WERI-Rb-1 (cell line): Measurements from ENCODE around the gene LSS.

ENCODE experiments used
- DNase-seq: peaks from one replicate; pipeline ENCODE4 v3.0.0-alpha.2; 2020
- H3K27ac ChIP-seq: fragments of 250-450 bp; sonication (Bioruptor Pico); 2 replicates; pipeline ENCODE4 v1.5.1; 2020; ENCODE audit warnings: mild to moderate bottlenecking, moderate library complexity
- H3K27me3 ChIP-seq: fragments of 250-450 bp; sonication (Bioruptor Pico); 2 replicates; pipeline ENCODE4 v1.5.1; 2021; ENCODE audit warnings: mild to moderate bottlenecking, low read depth, moderate library complexity; ENCODE audit not compliant: insufficient read depth, severe bottlenecking
- H3K36me3 ChIP-seq: fragments of 250-450 bp; sonication (Bioruptor Pico); 2 replicates; pipeline ENCODE4 v1.5.1; 2020; ENCODE audit warnings: mild to moderate bottlenecking, moderate library complexity
- H3K4me3 ChIP-seq: 2 replicates; pipeline ENCODE4 v1.5.1; 2011; ENCODE audit warnings: low read depth, mild to moderate bottlenecking, control low read depth, low read length
- H3K9me3 ChIP-seq: fragments of 250-450 bp; sonication (Bioruptor Pico); 2 replicates; pipeline ENCODE4 v1.5.1; 2021; ENCODE audit warnings: mild to moderate bottlenecking, moderate library complexity; ENCODE audit not compliant: severe bottlenecking
- TF ChIP-seq, protein P1 (sequence below): IDR thresholded peaks from 2 replicates; pipeline ENCODE4 v1.5.1; 2011; ENCODE audit warnings: low read depth, mild to moderate bottlenecking, control low read depth, inconsistent platforms, low read length

Gene LSS

DNA sequence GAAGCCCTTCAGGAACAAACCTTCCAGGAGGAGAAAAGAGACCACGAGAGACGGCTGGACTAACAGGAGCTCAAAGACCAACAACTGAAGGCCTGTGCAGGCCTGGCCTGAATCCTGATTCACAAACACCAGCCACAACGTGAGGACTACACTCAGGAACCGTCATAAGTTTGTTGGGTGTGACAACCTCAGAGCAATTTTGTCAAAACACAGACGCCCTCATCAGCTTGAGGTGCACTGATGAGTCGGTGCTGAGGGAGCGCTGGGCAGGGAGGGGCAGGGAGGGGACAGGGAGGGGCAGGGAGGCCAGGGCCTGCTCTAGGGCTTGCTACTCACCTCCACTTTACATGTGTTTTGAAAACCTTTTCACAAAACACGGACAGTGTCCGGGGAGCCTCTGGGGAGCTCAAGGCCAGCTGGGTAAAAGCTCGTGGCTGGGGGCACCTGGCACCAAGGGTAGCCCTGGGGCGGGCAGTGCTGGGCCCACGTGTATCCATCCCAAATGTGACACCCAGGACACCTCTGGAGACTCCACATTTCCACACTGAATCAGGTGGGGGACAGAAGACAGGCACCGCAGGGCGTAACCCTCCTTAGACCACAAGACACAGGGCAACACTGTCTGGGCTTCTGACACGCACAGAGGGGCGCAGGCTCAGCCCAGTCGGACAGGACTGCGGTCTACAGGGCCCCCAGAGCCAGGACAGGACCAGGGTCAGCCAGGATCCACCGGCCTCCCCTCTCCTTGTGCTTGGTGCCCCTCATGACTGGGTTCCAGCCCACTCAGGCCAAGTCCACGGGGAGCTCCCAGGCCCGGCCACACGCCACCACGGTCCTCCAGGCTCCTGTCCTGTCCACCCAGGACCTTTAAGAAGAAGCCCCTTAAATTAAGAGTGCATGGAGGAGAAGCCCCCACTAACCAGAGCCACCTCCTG is 16.5 kb downstream of the LSS start:
- Histone ChIP-seq H3K27ac (no peak overlapping the region), H3K4me3 (no peak overlapping the region), H3K36me3 (peaks cover 54% of the 10 kb centered on the region), H3K27me3 (no peaks in the 10 kb centered on the region), H3K9me3 (no peaks in the 10 kb centered on the region)
- DNase-seq: no peak
- TF ChIP-seq, protein P1, sequence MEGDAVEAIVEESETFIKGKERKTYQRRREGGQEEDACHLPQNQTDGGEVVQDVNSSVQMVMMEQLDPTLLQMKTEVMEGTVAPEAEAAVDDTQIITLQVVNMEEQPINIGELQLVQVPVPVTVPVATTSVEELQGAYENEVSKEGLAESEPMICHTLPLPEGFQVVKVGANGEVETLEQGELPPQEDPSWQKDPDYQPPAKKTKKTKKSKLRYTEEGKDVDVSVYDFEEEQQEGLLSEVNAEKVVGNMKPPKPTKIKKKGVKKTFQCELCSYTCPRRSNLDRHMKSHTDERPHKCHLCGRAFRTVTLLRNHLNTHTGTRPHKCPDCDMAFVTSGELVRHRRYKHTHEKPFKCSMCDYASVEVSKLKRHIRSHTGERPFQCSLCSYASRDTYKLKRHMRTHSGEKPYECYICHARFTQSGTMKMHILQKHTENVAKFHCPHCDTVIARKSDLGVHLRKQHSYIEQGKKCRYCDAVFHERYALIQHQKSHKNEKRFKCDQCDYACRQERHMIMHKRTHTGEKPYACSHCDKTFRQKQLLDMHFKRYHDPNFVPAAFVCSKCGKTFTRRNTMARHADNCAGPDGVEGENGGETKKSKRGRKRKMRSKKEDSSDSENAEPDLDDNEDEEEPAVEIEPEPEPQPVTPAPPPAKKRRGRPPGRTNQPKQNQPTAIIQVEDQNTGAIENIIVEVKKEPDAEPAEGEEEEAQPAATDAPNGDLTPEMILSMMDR: no peak

DNA sequence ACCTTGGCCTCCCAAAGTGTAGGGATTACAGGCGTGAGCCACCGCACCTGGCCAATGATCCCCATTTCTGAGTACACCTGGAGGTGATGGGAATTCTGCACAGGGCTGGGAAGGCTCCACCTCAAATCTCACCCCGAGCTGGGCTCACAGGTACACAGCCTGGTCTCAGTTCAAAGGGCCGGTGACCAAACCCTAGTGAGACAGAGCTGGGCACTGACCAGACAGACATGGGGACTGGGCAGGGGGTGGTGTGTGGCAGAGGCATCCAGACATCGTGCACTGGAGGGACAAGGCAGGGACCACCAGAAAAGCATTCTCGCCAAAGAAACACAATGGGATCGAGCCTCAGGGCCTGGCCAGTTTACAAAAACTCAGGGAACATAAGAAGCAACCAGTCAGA is 17.2 kb downstream of the LSS start:
- TF ChIP-seq, protein P1: no peak
- no peak overlapping the region for H3K4me3 ChIP-seq
- peaks cover 55% of the 10 kb centered on the region for H3K36me3 ChIP-seq
- no peaks in the 10 kb centered on the region for H3K9me3 ChIP-seq
- no peak overlapping the region for H3K27ac ChIP-seq
- DNase-seq: no peak
- no peaks in the 10 kb centered on the region for H3K27me3 ChIP-seq

DNA sequence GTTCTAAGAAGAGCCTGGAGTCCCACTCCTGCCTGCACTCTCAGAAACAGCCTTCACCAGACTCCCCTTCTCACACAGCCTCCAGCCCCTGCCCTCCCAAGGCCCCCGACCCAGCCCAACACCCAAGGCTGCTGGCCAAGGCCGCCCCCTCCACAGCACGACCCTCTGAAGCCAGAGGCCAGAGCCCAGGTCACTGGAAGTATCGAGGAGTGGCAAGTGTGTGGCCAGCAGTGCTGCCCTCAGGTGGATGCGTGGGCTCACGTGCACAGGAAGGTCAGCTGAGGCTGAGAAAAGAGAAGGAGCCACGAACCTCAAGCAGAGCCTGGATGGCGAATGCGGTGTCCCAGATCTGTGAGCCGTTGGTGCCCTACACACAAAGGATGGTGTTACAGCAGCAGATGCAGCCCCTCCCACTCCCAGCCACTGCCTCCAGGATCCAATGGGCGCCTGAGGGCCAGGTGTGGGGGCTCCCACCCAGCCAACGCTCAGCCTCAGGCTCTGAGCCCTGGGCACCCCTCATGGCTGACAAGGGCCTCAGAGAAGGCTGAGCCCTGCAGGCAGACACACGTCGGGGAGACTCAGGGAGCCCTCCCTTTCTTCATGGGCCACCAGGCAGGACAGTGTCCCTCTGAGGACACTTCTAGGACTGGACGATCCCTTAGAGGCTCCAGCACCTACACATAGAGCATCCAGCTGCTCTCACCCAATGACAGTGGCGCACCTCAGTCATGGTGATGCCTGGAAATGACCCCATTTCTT is 18.0 kb downstream of the LSS start:
- Histone ChIP-seq H3K36me3 (peaks cover 55% of the 10 kb centered on the region), H3K27me3 (no peaks in the 10 kb centered on the region), H3K27ac (no peak overlapping the region), H3K9me3 (no peaks in the 10 kb centered on the region), H3K4me3 (no peak overlapping the region)
- TF ChIP-seq, protein P1: peak; percentile 68
- no peak for DNase-seq

DNA sequence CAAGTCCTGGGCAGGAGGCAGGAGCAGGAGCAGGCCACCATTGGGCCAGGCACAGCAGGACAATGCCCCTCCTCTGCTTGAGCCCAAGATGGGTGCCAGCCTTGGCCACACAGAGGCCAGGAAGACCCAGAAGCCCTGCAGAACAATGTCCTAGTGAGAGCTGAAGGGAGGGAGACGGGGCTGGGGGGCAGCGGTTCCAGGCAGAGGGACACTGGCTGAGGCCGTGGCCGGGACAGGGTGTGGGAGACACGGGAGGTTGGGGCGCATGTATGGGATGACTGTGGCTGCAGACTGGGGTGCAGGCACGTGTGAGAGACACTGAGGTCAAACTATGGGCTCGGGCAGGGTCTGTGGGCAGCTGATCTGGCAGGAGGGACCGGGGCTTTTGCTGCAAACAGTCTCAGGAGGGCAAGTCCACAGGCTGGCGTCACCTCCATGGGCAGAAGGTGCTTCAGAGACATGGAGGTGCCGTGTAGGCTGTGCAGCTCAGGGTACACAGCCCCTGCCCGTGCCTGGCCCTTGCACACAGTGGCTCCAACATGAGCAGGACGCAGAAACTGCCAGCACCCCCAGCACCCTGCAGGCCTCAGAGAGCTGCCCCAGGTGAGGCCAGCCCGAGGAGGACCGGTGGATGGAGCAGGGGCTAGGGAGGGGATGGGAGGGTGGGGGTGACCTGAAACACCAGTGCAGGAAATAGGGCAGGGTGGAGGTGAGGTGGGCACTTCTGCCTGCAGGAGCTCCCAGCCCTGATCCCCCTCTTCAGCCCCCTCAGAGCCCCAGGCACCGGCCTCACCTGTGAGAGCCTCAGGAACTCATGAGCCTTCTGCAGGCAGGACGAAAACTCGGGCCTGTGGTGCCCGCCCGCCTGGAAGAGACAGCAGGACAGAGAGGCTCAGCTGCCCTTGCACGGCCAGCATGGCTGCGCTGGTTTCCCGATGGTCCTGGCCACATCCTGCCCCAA is 19.5 kb downstream of the LSS start:
- no peak overlapping the region for H3K27ac ChIP-seq
- H3K9me3 ChIP-seq: no peaks in the 10 kb centered on the region
- H3K27me3 ChIP-seq: no peaks in the 10 kb centered on the region
- H3K4me3 ChIP-seq: no peak overlapping the region
- TF ChIP-seq, protein P1: no peak
- H3K36me3 ChIP-seq: peaks cover 58% of the 10 kb centered on the region
- no peak for DNase-seq

DNA sequence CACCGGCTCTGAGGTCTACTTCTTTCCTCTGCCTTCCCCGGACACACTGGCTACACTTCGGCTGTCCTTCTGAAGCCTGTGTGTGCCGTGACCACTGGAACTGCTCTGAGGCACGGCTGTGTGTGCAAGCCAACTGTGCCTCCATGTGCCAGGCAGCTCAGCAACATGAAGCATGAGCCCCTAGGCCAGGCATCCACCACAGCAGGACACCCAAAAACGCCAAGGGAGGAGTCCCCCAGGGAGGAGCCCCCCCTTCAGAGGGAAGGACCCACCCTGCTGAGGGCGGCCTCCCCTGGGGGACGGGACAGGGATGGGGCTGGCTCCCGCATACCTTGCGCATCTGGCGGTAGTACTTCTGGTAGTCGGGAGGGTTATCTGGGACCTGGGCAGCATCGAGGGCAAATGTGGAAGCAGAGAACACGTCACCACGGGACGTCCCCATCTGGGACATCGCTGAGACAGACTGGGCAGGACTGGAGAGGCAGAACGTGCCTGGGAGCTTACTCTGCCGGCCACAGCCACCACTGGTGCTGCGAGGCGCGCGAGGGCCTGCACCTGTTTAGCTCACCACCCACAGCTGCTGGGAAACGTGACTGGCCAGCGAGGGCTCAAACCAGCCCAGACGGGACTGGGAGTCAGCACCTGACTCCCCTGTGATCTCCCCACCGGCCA is 20.5 kb downstream of the LSS start:
- TF ChIP-seq, protein P1: no peak
- Histone ChIP-seq H3K27ac (no peak overlapping the region), H3K4me3 (no peak overlapping the region), H3K27me3 (no peaks in the 10 kb centered on the region), H3K9me3 (no peaks in the 10 kb centered on the region), H3K36me3 (peaks cover 63% of the 10 kb centered on the region)
- DNase-seq: no peak
